ENCODE results near the gene CCDC88B.

CCDC88B gene

GRCh38 chr11:64384028-64384737 is 44.2 kb downstream of the CCDC88B start:
- DNase-seq: no peak

DNA sequence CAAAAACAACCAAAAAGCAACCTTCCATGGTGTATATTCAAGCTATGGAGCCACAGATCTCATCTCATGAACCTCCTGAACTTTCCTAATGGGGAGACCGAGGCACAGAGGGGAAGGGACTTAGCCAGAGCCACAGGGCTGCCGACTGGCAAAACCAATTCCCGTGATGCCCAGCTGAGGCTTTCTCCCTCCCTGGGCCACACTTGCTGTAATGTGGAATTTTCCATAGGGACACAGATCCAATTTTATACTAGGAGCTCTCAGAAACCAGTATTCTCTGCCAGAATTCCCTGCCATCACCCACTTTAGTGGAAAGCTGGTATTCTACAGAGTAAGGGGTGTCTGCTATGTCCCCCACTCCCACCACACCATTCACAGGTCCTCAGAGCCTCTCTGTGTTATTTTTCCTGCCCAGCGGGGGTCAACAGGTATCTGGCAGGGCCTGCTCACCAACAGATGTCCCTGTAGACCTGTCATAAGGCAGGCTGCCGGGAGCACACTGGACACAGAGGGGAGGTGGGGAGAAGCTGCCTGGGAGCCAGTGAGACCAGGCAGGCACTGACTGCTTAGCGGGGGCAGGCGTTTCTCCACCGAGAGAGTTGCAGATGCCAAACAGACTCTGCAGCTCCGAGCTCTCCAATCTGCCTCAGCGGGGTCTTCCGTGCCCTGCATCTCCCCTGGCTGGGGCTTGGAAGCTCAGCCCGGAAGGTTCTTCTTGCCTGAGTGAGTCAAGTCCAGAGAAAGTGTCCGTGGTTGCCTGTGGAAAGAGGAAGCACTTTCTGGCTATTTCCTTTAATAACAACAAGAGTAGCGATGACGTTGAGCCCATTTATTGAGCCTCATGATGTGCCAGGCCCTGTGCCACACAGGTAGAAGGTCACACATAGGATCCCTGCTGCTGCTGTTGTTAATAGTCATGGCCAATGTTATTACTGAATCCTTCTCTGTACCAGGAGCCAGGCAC is 45.3 kb downstream of the CCDC88B start:
- DNase-seq: no peak

- DNase-seq: no peak
These were observed 46.1 kb downstream of the CCDC88B start for GRCh38 chr11:64385945-64386704.

DNA sequence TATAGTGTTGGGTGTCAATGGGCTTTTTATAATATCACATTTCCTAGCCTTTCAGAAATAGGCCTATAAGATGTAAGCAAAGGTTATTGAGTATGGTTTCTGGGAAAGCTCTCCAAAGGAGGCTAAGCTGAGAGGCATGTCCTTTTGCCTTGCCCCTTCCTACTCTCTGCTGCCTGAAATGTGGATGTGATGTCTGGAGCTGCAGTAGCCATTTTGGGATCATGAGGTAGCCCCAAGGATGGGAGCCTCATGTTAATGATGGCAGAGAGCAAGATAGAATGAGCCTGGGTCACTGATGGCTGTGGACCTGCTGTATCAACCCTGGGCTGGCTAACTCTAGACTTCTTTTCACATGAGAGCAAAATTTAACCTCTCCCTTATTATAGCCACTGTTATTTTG is 47.9 kb downstream of the CCDC88B start:
- no peak for DNase-seq

GRCh38 chr11:64388894-64389293 is 48.9 kb downstream of the CCDC88B start:
- no peak for DNase-seq

GRCh38 chr11:64389851-64390250 is 49.8 kb downstream of the CCDC88B start:
- DNase-seq: no peak

- DNase-seq: no peak
These were observed 50.6 kb downstream of the CCDC88B start for GRCh38 chr11:64390558-64390957.

GRCh38 chr11:64391839-64392238 is 51.8 kb downstream of the CCDC88B start:
- DNase-seq: no peak

GRCh38 chr11:64395545-64396078 is 55.6 kb downstream of the CCDC88B start:
- no peak for DNase-seq

DNA sequence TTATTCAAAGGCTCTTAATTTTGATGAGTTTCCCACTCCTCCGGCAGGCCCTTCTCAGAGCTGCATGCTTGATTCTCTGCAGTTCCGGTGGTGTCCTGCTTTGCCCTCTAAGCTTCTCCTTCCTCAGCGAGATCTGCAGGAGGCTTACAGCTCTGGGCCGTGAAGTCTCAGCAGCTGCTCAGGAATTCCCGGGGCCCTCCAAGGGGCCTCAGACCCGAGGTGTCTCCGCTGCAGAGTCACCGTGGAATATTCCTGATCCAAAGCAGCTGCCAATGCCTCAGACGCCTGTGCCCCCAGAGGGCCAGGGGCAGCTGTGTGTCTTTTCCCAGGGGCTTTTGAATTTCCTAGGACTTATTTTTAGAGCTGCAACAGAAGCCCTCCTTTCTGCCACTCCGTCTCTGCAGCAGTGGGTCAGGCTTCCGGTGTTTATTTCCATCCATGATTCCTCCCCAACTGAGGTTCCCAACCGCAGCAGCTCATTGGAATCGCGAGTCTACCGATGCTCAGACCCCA is 56.1 kb downstream of the CCDC88B start:
- no peak for DNase-seq

DNA sequence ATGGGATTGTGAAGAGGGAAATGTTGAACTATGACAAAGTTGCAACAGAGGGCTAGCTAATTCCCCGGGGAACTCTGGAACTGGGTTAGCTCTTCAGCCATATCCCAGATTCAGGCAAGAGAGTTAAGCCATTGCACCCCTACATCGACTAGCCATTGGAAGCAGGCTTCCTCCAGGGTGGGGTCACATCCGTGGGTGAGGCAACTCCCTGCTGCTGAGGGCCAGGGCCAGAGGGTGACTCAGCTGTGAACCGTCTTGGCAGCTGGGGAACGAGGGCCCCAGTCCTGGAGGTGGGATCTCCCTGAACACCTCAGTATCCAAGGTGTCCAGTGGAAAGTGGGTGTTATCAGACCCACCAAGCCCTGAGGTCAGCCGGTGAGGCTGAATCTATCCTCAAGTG is 60.1 kb downstream of the CCDC88B start:
- no peak for DNase-seq

DNA sequence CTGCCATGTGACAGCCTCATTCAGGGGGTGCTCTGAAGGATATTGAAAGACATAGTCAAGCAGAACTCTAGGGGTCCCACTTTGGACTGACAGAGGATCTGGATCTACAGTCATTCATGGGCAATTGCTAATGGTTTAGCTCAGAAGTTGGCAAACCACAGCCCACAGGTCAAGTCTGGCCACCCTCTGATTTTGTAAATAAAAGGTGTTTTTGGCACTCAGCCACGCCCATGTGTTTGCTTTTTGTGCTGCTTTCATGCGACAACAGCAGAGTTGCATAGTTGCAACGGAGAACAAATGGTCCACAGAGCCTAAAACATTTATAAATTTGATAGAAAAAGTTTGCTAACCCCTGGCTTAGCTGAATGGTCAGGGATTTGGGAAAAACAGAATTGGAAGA is 60.7 kb downstream of the CCDC88B start:
- no peak for DNase-seq

- DNase-seq: no peak
These were observed 61.8 kb downstream of the CCDC88B start for GRCh38 chr11:64401775-64402174.

- DNase-seq: no peak
These were observed 63.1 kb downstream of the CCDC88B start for GRCh38 chr11:64403106-64403505.

DNA sequence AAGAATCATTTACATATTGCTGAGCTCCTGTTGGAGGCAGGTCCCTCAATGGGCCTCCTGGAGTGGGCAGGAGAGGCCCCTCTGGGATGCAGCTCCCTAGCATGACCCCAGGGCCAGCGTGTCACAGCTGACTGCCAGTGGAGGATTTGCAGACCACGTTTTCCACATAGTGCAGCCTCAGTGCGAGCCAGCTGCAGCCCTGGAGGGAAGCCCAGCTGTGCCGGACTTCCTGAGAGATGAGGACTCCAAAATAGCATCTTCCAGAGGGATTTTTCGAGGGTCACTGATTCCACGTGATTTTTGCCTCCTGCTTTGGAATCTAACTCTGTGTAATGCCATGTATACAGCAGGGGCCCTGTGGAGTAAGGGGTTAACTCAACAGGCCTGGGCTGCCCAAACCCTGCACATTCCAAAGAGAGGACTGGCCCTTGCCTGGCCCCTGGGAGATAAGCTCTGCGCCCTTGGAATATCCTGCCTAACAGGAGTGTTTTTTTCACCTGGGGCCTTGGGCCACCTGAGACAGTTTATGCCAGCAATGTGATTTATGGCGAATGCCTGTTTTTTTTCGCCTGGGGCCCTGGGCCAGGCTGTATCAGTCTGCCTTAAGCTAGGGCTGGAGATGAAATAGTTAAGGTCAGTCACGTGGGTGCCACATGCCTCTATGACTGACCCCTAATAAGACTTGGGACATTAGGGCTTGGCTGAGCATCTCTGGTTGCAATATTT is 66.4 kb downstream of the CCDC88B start:
- no peak for DNase-seq
